GM19467 (cell line): Measurements from ENCODE around the gene CKAP5.
"Not testable (repeated sequence)": the region's sequence is repeated elsewhere in the genome, so short reads cannot be mapped to it uniquely, and the experiment has no call there.

Experiments used
- ATAC-seq: cut with Tn5 transposase; IDR thresholded peaks from one replicate; pipeline ENCODE4 v1.9.1; 2021; ENCODE audit warnings: mild to moderate bottlenecking, moderate library complexity; ENCODE audit not compliant: unreplicated experiment

Gene CKAP5

DNA sequence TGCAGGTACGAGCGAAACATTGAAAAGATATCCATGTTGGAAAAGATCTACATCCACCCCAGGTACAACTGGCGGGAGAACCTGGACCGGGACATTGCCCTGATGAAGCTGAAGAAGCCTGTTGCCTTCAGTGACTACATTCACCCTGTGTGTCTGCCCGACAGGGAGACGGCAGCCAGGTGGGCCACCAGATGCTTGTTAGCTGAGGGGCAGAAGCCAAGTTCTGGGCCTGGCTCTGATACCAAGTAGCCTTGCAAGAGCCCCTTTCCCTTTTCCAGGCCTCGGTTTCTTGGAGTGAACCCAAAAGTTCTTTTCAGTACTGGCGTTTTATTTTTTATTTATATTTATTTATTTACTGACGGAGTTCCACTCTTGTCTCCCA, 117.4 kb downstream of the CKAP5 start:
- ATAC-seq, result no peak

- no peak for ATAC-seq
Measured at GRCh38 chr11:46727952-46728658, 118.0 kb downstream of the CKAP5 start.

GRCh38 chr11:46726206-46726862, 119.7 kb downstream of the CKAP5 start:
- ATAC-seq, result no peak

DNA sequence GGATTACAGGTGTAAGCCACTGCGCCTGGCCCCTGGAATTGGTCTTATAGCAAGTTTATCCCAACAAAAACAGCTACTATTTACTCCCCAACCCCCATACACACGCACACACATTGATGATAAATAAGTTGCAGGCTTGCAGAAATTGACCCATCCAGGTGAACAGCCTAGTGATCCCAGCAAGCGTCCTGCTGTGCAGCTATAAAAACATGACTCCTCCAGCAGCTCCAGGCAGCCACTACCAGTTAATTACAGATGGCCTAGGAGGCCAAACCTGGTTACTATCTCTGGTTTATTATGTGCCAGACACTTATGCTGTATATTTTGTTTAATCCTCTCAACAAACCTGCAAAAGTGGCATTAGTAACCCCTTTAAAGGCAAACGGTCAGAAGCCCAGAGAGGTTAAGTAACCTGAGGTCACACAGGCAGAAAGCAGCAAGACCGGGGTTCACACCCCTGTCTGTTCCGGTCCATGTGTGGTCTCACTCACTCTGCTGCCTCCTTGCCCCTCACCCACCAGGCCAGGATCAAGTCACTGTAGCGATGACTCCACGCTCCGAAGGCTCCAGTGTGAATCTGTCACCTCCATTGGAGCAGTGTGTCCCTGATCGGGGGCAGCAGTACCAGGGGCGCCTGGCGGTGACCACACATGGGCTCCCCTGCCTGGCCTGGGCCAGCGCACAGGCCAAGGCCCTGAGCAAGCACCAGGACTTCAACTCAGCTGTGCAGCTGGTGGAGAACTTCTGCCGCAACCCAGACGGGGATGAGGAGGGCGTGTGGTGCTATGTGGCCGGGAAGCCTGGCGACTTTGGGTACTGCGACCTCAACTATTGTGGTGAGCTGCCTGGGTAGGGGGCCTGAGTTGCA, 120.5 kb downstream of the CKAP5 start:
- ATAC-seq, result no peak

DNA sequence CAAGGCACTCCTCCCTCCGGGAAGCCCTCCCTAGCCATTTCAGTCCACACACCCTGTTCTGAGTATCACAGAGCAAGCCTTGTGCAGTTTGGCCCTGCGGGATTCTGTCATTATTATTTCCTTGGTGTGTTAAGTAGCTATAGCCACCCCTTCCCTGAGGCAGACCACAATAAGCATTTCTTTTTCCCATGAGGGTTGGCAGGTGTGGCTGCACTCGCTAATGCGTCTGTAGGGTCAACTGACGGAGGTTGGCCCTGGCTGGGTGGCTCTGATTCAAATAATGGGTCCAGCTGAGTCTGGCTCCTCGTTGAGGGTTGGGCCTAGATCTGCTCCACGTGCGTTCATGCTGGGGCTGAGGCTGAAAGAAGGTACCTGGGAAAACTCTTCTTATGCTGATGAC, 122.0 kb downstream of the CKAP5 start:
- ATAC-seq, result no peak

DNA sequence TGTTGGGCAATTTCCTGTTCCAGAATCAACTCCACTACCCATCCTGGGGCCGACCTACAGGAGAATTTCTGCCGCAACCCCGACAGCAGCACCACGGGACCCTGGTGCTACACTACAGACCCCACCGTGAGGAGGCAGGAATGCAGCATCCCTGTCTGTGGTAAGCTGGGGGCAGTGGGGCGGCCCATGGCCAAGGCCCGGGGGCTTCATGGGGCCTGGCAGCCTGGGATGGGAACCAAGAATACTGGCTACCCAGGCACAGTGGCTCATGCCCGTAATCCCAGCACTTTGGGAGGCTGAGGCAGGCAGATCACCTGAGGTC, 122.8 kb downstream of the CKAP5 start:
- no peak for ATAC-seq

GRCh38 chr11:46722566-46723358, 123.3 kb downstream of the CKAP5 start:
- ATAC-seq, result no peak

- no peak for ATAC-seq
Measured at GRCh38 chr11:46721286-46721685, 124.8 kb downstream of the CKAP5 start.

DNA sequence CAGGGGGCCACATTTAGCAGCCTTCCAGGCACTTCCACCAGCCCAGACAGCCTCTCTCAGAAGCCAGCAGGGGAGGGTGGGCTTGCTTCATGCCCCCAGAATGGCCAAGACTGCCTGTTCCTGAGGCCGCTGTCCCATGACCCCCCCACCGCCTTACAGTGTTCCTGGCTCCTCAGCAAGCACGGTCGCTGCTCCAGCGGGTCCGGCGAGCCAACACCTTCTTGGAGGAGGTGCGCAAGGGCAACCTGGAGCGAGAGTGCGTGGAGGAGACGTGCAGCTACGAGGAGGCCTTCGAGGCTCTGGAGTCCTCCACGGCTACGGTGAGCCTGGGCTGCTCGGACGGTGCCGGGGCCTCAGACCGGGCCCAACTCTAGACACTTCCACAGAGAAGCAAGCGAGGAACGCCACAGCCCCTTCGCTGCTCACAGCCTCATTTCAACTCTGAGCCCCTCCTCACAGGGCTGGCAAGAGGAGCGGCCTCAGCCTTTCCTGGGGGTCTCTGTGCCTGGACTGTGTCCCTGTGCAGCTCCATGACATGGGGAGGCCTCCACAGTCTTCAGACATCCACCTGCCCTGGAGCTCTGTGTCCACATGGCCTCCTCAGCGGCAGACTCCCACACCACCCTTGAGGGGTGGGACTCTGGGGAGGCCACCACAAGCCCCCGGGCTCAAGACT, 126.4 kb downstream of the CKAP5 start:
- no peak for ATAC-seq

DNA sequence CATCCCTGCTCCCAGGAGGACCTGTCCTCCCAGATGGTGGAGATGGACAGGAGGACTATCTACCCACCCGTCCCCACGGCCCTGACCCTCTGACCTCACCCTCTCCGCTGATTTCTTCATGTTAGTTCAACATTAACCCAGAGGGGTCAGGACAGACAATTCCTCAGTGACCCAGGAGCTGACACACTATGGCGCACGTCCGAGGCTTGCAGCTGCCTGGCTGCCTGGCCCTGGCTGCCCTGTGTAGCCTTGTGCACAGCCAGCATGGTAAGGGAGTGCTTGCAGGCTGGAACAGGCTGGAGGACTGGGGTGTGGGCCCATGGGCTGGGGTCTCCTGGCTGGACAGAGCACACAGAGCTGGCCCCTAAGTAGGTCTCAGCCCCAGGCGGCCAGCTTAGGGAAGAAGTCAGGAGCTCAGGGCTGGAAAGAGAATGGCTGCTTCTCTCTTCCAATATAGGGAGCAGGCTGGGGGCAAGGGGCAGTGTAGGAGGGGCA, 127.0 kb downstream of the CKAP5 start, which contains the start of gene F2:
F2 (plus strand) TSS at position 166 of the 495 bp plus-strand sequence; CDS start at position 189, 23 bp downstream.
- no peak for ATAC-seq

GRCh38 chr11:46718155-46719019, 127.7 kb downstream of the CKAP5 start:
- no peak for ATAC-seq

GRCh38 chr11:46717825-46718154, 128.3 kb downstream of the CKAP5 start:
- not testable (repeated sequence) for ATAC-seq

GRCh38 chr11:46712874-46713576, 133.1 kb downstream of the CKAP5 start:
- no peak for ATAC-seq

- no peak for ATAC-seq
Measured at GRCh38 chr11:46711303-46711702, 134.8 kb downstream of the CKAP5 start.

DNA sequence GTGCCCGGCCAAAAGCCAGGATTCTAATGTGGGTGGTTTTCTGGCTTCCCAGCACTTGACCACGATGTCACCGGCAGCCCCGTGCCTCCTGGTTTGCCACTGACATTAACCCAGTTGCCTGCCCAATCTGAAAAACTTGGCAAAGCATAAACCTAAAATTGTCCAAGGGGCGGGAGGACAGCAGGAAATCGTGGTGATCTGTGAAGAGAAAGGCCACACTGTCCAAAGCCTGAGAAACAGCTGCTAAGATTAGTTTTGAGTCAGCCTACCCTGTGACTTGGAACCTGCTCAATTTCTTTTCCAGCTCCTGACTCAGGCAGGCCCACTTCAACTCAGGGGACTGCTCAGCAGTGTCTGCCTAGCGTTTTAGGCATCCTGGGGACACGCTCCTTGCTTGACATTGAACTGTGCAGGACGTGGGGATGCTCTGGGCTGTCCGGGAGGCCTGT, 135.2 kb downstream of the CKAP5 start:
- ATAC-seq, result no peak

DNA sequence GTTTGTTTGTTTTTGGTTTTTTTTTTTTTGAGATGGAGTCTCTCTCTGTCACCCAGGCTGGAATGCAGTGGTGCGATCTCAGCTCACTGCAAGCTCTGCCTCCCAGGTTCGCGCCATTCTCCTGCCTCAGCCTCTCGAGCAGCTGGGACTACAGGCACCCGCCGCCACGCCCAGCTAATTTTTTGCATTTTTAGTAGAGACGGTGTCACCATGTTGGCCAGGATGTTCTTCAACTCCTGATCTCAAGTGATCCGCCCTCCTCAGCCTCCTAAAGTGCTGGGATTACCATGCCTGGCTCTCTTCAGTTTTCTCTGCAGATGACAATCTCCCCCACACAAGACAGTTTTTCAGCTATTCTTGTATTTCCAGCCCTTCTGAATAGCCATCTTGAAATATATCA, 136.7 kb downstream of the CKAP5 start:
- not testable (repeated sequence) for ATAC-seq

GRCh38 chr11:46706886-46707285, 139.2 kb downstream of the CKAP5 start:
- no peak for ATAC-seq

- no peak for ATAC-seq
Measured at GRCh38 chr11:46705070-46705688, 140.9 kb downstream of the CKAP5 start.
